OCI-LY3 (cell line): ENCODE data around the gene CHD9.

ENCODE experiments used
- CTCF ChIP-seq: fragments of 200-600, 300-600 bp; sonication (generic); IDR thresholded peaks from 2 replicates; pipeline ENCODE4 v1.5.1; 2014; ENCODE audit warnings: antibody characterized with exemption, low read length, low read depth
- EZH2phosphoT487 ChIP-seq: fragments of 200-600 bp; shearing (Covaris generic); IDR thresholded peaks from 2 replicates; pipeline ENCODE4 v1.6.1; 2018; ENCODE audit warnings: antibody characterized with exemption, mixed run types, low read depth

- TF ChIP-seq CTCF (no peak), EZH2phosphoT487 (no peak)
Observed at GRCh38 chr16:53129281-53130158, 74.7 kb downstream of the CHD9 start.
